Esophagus muscularis mucosa (tissue), 4 donors: ENCODE measurements around the gene CYP19A1. TPM values are rescaled to one million over a fixed set of nuclear protein-coding genes. Genes with fewer than 3 reads are reported as not detected.
"Not testable (repeated sequence)": the region's sequence is repeated elsewhere in the genome, so short reads cannot be mapped to it uniquely, and the experiment has no call there.

Experiments used
- DNase-seq: peaks from one replicate; pipeline ENCODE4 v3.0.0-alpha.2; 2017; ENCODE audit errors: extremely low spot score
- H3K27ac ChIP-seq, 4 donors: fragments of 200-600 bp; sonication (generic); replicated peaks in 1 of 4; 1 replicate in 3 of 4; 2 replicates in 1 of 4; pipeline ENCODE4 v1.5.1; 2016 to 2019; ENCODE audit warnings: mild to moderate bottlenecking in 1 of 4
- H3K27me3 ChIP-seq, 4 donors: fragments of 200-600 bp; sonication (generic); one replicate each; pipeline versions ENCODE4 v1.5.1 to v1.6.0; 2016 to 2019
- H3K36me3 ChIP-seq, 4 donors: fragments of 200-600 bp; sonication (generic); one replicate each; pipeline ENCODE4 v1.5.1; 2016 to 2019
- H3K4me1 ChIP-seq, 4 donors: fragments of 200-600 bp; sonication (generic); one replicate each; pipeline ENCODE4 v1.5.1; 2016 to 2019
- H3K4me3 ChIP-seq, 4 donors: fragments of 200-600 bp; sonication (generic); 1 replicate in 2 of 4; 2 replicates in 2 of 4; pipeline ENCODE4 v1.5.1; 2016 to 2019; ENCODE audit warnings: mild to moderate bottlenecking in 4 of 4, moderate library complexity in 1 of 4
- H3K9me3 ChIP-seq, 4 donors: fragments of 200-600 bp; sonication (generic); 1 replicate in 3 of 4; 2 replicates in 1 of 4; pipeline ENCODE4 v1.5.1; 2016 to 2019
- EP300 ChIP-seq: sonication (generic); formaldehyde crosslinking; IDR thresholded peaks from one replicate; pipeline ENCODE4 v1.6.1; 2017; ENCODE audit warnings: antibody characterized with exemption
- POLR2A ChIP-seq: fragments of 450-650 bp; IDR thresholded peaks from one replicate; pipeline ENCODE4 v1.6.1; 2017; ENCODE audit warnings: antibody characterized with exemption, moderate library complexity, mild to moderate bottlenecking, low read depth
- POLR2AphosphoS5 ChIP-seq, 2 donors: sonication (generic); formaldehyde crosslinking; IDR thresholded peaks; one replicate each; pipeline ENCODE4 v1.6.1; 2017; ENCODE audit warnings: antibody characterized with exemption in 2 of 2
- WGBS: methylation state at CpG from one replicate; pipeline ENCODE4 v1.1.5; 2018; 5-methylcytosine and 5-hydroxymethylcytosine counted together
- intact Hi-C: fragments of 100-400 bp; cut with DNase I; formaldehyde crosslinking; loops from one replicate; pipeline ENCODE4 v1.15.1; 2023
- total RNA-seq, 4 donors: library from RNA; depleted of rRNA; stranded (reverse); fragments of >200 nt; gene quantifications; one replicate each; pipeline versions ENCODE4 v1.1.0 to v1.2.1, GENCODE V29; 2016
- TF ChIP-seq, protein P1 (sequence below), 3 experiments: fragments of 200-600 bp in 2 of 3; fragments of 450-650 bp in 1 of 3; sonication (generic) in 2 of 3; IDR thresholded peaks; one replicate each; pipeline ENCODE4 v1.5.1; 2017 to 2019; ENCODE audit warnings: antibody characterized with exemption in 3 of 3, mild to moderate bottlenecking in 2 of 3, moderate library complexity in 1 of 3

Gene CYP19A1
- total RNA-seq, 4 donors from 2014 or later, result 1.5 to 3.5 (median 2.1) TPM; not detected in 1

DNA sequence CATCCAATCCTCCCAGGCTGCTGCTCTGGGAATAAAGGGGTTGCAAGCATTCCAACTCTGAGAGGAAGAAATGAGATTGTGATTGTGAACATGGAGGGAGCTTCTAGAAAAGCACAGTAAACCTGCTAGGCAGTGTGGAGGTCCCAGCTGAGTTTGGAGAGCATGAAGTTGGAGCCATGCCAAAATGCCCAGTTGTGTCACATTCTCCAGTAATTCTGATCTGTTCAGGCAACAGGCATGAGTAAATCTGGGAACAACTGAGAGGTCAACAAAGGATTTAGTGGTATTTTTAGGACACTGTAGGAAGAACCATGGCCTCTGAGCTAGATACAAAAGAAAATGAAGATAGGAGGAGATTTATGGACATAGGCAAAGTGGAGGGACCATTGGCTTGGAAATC lies 74.7 kb downstream of the CYP19A1 start:
- no peak overlapping the region for H3K27ac ChIP-seq
- intact Hi-C loops, result no loop called here
- H3K4me1 ChIP-seq, result peaks cover 6 to 18% (median 12%) of the 10 kb centered on the region in 4 donors
- H3K9me3 ChIP-seq, result peaks cover 0 to 7% (median 0%) of the 10 kb centered on the region in 4 donors
- TF ChIP-seq, protein P1, sequence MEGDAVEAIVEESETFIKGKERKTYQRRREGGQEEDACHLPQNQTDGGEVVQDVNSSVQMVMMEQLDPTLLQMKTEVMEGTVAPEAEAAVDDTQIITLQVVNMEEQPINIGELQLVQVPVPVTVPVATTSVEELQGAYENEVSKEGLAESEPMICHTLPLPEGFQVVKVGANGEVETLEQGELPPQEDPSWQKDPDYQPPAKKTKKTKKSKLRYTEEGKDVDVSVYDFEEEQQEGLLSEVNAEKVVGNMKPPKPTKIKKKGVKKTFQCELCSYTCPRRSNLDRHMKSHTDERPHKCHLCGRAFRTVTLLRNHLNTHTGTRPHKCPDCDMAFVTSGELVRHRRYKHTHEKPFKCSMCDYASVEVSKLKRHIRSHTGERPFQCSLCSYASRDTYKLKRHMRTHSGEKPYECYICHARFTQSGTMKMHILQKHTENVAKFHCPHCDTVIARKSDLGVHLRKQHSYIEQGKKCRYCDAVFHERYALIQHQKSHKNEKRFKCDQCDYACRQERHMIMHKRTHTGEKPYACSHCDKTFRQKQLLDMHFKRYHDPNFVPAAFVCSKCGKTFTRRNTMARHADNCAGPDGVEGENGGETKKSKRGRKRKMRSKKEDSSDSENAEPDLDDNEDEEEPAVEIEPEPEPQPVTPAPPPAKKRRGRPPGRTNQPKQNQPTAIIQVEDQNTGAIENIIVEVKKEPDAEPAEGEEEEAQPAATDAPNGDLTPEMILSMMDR (IDR thresholded peaks at IDR 0.05), result no peak
- TF ChIP-seq EP300, result no peak
- TF ChIP-seq POLR2AphosphoS5 (IDR thresholded peaks at IDR 0.05), result no peak
- TF ChIP-seq POLR2A, result no peak
- H3K4me3 ChIP-seq, result no peak overlapping the region
- DNase-seq, result no peak
- peaks cover 0 to 36% (median 3%) of the 10 kb centered on the region in 4 donors for H3K27me3 ChIP-seq
- H3K36me3 ChIP-seq, result no peaks in the 10 kb centered on the region

DNA sequence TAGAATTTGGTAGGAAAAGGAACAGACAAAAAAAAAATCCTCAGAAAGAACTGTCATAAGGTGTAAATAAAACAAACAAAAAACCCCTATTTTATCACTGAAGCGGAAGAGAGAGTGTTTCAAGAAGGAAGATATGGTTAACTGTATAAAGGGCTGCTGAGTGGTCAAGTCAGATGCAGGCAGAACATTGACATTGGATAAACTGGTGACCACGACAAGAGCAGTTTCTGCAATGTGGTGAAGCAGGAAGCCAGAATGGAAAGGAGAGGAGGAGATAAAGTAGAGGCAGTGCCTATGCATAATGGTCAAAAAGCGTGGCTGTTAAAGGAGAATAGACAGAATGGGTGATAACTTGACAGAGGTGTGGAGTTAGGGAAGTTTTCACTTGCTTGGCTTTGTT lies 75.3 kb downstream of the CYP19A1 start:
- peaks cover 0 to 7% (median 0%) of the 10 kb centered on the region in 4 donors for H3K9me3 ChIP-seq
- no peaks in the 10 kb centered on the region for H3K36me3 ChIP-seq
- H3K4me3 ChIP-seq, result no peak overlapping the region
- 79% methylated on average over 3 of the region's 3 CpGs for WGBS
- intact Hi-C loops, result no loop called here
- H3K27me3 ChIP-seq, result peaks cover 0 to 30% (median 3%) of the 10 kb centered on the region in 4 donors
- no peak overlapping the region for H3K27ac ChIP-seq
- peaks cover 6 to 18% (median 12%) of the 10 kb centered on the region in 4 donors for H3K4me1 ChIP-seq
- TF ChIP-seq EP300, result no peak
- TF ChIP-seq, protein P1 (IDR thresholded peaks at IDR 0.05), result no peak
- no peak for TF ChIP-seq POLR2A
- no peak for TF ChIP-seq POLR2AphosphoS5 (IDR thresholded peaks at IDR 0.05)
- DNase-seq, result no peak

DNA sequence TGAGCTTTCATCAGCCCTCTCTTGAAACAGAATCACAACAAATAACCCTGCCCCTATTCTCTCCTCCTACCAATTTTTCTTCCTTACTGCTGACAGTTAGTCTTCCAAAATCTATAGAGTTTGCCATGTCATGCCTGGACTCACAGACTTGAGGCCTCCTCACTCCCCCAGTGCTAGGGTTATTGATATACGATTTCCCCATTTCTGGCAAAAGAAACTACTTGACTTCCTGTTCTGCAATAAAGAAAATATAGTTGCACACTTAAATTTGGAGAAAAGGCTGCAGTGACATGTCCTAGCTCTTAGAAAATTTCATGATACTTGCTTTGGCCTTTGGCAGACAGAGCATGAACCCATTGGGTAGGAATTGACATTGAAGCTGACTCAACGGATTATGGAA lies 75.9 kb downstream of the CYP19A1 start:
- TF ChIP-seq POLR2AphosphoS5 (IDR thresholded peaks at IDR 0.05) (no peak), EP300 (no peak), POLR2A (no peak)
- TF ChIP-seq, protein P1 (IDR thresholded peaks at IDR 0.05), result no peak
- intact Hi-C loops, result no loop called here
- Histone ChIP-seq H3K27ac (no peak overlapping the region), H3K4me3 (no peak overlapping the region), H3K4me1 (peaks cover 1 to 12% (median 7%) of the 10 kb centered on the region in 4 donors), H3K36me3 (no peaks in the 10 kb centered on the region), H3K9me3 (peaks cover 0 to 7% (median 0%) of the 10 kb centered on the region in 4 donors), H3K27me3 (peaks cover 0 to 26% (median 1%) of the 10 kb centered on the region in 4 donors)
- WGBS, result 33% methylated on average over 2 of the region's 2 CpGs
- no peak for DNase-seq

DNA sequence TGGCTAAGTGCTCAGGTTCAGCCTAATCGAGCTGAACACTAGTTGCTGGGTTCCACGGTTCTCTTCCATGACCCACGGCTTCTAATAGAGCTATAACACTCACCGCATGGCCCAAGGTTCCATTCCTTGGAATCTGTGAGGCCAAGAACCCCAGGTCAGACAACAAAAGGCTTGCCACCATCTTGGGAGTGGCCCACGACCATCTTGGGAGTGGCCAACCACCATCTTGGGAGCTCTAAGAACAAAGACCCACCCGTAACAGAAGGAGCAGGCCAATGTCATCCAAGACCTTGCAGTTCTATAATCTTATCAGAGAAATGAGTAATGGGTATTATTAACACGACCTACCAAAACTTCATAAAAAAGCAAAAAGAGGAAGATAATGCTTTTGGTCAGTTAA lies 77.3 kb downstream of the CYP19A1 start:
- H3K4me3 ChIP-seq, H3K27ac ChIP-seq, H3K36me3 ChIP-seq, H3K9me3 ChIP-seq, DNase-seq, intact Hi-C loops, H3K4me1 ChIP-seq: not testable (repeated sequence)
- H3K27me3 ChIP-seq, result peaks cover 0 to 12% (median 0%) of the 10 kb centered on the region in 4 donors
- WGBS, result 72% methylated on average over 7 of the region's 7 CpGs

DNA sequence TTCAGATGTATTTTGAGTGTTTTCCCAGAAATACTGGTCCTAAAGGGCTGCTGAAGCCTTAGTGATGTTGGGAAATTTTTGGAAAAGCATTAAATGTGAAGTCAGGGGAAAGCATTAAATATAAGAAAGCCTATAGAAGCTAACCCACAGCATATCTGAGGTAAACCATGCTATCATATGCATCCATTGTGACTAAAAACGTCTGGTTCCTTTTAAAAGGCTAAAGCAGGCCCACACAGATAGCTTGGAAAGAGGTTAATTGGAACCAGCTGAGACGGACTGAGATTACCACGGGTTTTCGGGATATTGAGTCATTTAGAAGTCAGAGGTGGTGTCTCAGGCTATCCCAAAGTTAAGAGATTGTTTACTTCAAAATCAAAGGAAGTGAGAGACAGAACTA lies 78.2 kb downstream of the CYP19A1 start:
- H3K27me3 ChIP-seq, result peaks cover 0 to 11% (median 0%) of the 10 kb centered on the region in 4 donors
- no peak for TF ChIP-seq POLR2AphosphoS5 (IDR thresholded peaks at IDR 0.05)
- TF ChIP-seq POLR2A, result no peak
- TF ChIP-seq, protein P1 (IDR thresholded peaks at IDR 0.05), result no peak
- no peak overlapping the region for H3K27ac ChIP-seq
- DNase-seq, result no peak
- WGBS, result 60% methylated on average over 4 of the region's 4 CpGs
- no peak overlapping the region for H3K4me3 ChIP-seq
- peaks cover 0 to 7% (median 0%) of the 10 kb centered on the region in 4 donors for H3K9me3 ChIP-seq
- no peaks in the 10 kb centered on the region for H3K36me3 ChIP-seq
- intact Hi-C loops, result no loop called here
- H3K4me1 ChIP-seq, result no peaks in the 10 kb centered on the region
